ENCODE measurements around the gene MAP7. TPM values are rescaled to one million over a fixed set of nuclear protein-coding genes. Genes with fewer than 3 reads are reported as not detected.

The MAP7 gene
- total and polyA plus RNA-seq, 4 donors: 3.2 to 17.5 (median 8.3) TPM

- 44% methylated on average over 8 of the region's 8 CpGs for WGBS
- Histone ChIP-seq H3K27me3 (ENCODE audit: control insufficient read depth in 4 of 4, insufficient read depth in 4 of 4, low read length in 3 of 4) (no peaks in the 10 kb centered on the region), H3K4me1 (ENCODE audit: control insufficient read depth in 4 of 4, insufficient read depth in 4 of 4, low read length in 3 of 4) (peaks cover 0 to 7% (median 1%) of the 10 kb centered on the region in 4 donors), H3K27ac (ENCODE audit: low read depth in 1 of 2, low read length in 2 of 2) (no peak overlapping the region), H3K4me3 (ENCODE audit: low read depth in 1 of 3, low read length in 3 of 3) (no peak overlapping the region), H3K9me3 (ENCODE audit: control insufficient read depth in 4 of 4, low read length in 3 of 4) (no peaks in the 10 kb centered on the region), H3K9ac (ENCODE audit: low read depth in 1 of 2, low read length in 2 of 2) (no peak overlapping the region), H3K36me3 (ENCODE audit: control insufficient read depth in 4 of 4, insufficient read depth in 3 of 4, low read depth in 1 of 4, low read length in 3 of 4) (no peaks in the 10 kb centered on the region)
- peak; percentile 47 for TF ChIP-seq ZBTB33 (IDR thresholded peaks at IDR 0.05)
- no peak for TF ChIP-seq MAX (IDR thresholded peaks at IDR 0.05)
- TF ChIP-seq TAF1 (conservative IDR thresholded peaks at IDR 0.05): no peak
- peak; percentile 24 for TF ChIP-seq FOXA2 (IDR thresholded peaks at IDR 0.05)
- no peak for TF ChIP-seq GABPA (IDR thresholded peaks at IDR 0.05 in 1 of 2, conservative IDR thresholded peaks at IDR 0.05 in 1 of 2)
- no peak for TF ChIP-seq EGR1 (IDR thresholded peaks at IDR 0.05; ENCODE audit: low read depth in 2 of 2)
- TF ChIP-seq HNF4A (conservative IDR thresholded peaks at IDR 0.05): peak; percentile 98 to 99
- no peak for TF ChIP-seq CTCF (IDR thresholded peaks at IDR 0.05; ENCODE audit: low read depth, low read length, missing input control)
- no peak for TF ChIP-seq YY1 (IDR thresholded peaks at IDR 0.05)
- TF ChIP-seq RXRA (IDR thresholded peaks at IDR 0.05): peak; percentile 43 to 61
- peak; percentile 15 to 20 for TF ChIP-seq RAD21 (IDR thresholded peaks at IDR 0.05)
- peak in 1 of 2 donors; percentile 58 for TF ChIP-seq JUND (IDR thresholded peaks at IDR 0.05)
- TF ChIP-seq HNF4G (IDR thresholded peaks at IDR 0.05): peak; percentile 97
- no peak for TF ChIP-seq FOXA1 (IDR thresholded peaks at IDR 0.05)
- TF ChIP-seq ATF3 (IDR thresholded peaks at IDR 0.05): no peak
- peak; percentile 63 for TF ChIP-seq SP1 (IDR thresholded peaks at IDR 0.05)
- no peak for TF ChIP-seq NR2F2 (IDR thresholded peaks at IDR 0.05)
- no peak for DNase-seq (ENCODE audit: low spot score)
Measured at GRCh38 chr6:136429264-136430065, 120.8 kb downstream of the MAP7 start.

- no peak overlapping the region for H3K27ac ChIP-seq (ENCODE audit: low read depth in 1 of 2, low read length in 2 of 2)
- H3K9ac ChIP-seq (ENCODE audit: low read depth in 1 of 2, low read length in 2 of 2): no peak overlapping the region
- no peaks in the 10 kb centered on the region for H3K27me3 ChIP-seq (ENCODE audit: control insufficient read depth in 4 of 4, insufficient read depth in 4 of 4, low read length in 3 of 4)
- no peak overlapping the region for H3K4me3 ChIP-seq (ENCODE audit: low read depth in 1 of 3, low read length in 3 of 3)
- no peaks in the 10 kb centered on the region for H3K36me3 ChIP-seq (ENCODE audit: control insufficient read depth in 4 of 4, insufficient read depth in 3 of 4, low read depth in 1 of 4, low read length in 3 of 4)
- peaks cover 0 to 7% (median 1%) of the 10 kb centered on the region in 4 donors for H3K4me1 ChIP-seq (ENCODE audit: control insufficient read depth in 4 of 4, insufficient read depth in 4 of 4, low read length in 3 of 4)
- no peaks in the 10 kb centered on the region for H3K9me3 ChIP-seq (ENCODE audit: control insufficient read depth in 4 of 4, low read length in 3 of 4)
- no peak for TF ChIP-seq GABPA (IDR thresholded peaks at IDR 0.05 in 1 of 2, conservative IDR thresholded peaks at IDR 0.05 in 1 of 2)
- TF ChIP-seq MAX (IDR thresholded peaks at IDR 0.05): no peak
- TF ChIP-seq YY1 (IDR thresholded peaks at IDR 0.05): no peak
- TF ChIP-seq ATF3 (IDR thresholded peaks at IDR 0.05): no peak
- no peak for TF ChIP-seq JUND (IDR thresholded peaks at IDR 0.05)
- TF ChIP-seq HNF4A (conservative IDR thresholded peaks at IDR 0.05): no peak
- TF ChIP-seq ZBTB33 (IDR thresholded peaks at IDR 0.05): no peak
- no peak for TF ChIP-seq CTCF (IDR thresholded peaks at IDR 0.05; ENCODE audit: low read depth, low read length, missing input control)
- DNase-seq (ENCODE audit: low spot score): no peak
Measured at GRCh38 chr6:136427378-136427717, 122.9 kb downstream of the MAP7 start.
